Activated T-cell treated with anti-CD3 and anti-CD28 coated beads, Interleukin-2, amount 50 U/mL, for 4 hours (primary cell): ENCODE data around the gene DAPK3. TPM values are rescaled to one million over a fixed set of nuclear protein-coding genes. Genes with fewer than 3 reads are reported as not detected.
A peak's percentile ranks its signal among the peaks of the same experiment; 100 is the strongest.
"Not testable (repeated sequence)": the region's sequence is repeated elsewhere in the genome, so short reads cannot be mapped to it uniquely, and the experiment has no call there.

Source experiments
- ATAC-seq, 2 donors: fragments of 200-7000 bp; cut with Tn5 transposase; one replicate each; pipeline ENCODE4 v1.10.0; 2021
- DNase-seq: peaks from one replicate; pipeline ENCODE4 v3.0.0-alpha.2; 2020
- H3K27me3 Mint-ChIP-seq: one replicate; pipeline ENCODE4 v1.8.0; 2021; ENCODE audit warnings: low read depth, mixed read lengths
- H3K36me3 Mint-ChIP-seq: one replicate; pipeline ENCODE4 v1.8.0; 2022; ENCODE audit warnings: mixed read lengths; ENCODE audit not compliant: insufficient read depth
- H3K4me1 Mint-ChIP-seq: one replicate; pipeline ENCODE4 v1.8.0; 2021; ENCODE audit warnings: low read depth, mixed read lengths
- H3K4me3 Mint-ChIP-seq: one replicate; pipeline ENCODE4 v1.8.0; 2021; ENCODE audit warnings: mild to moderate bottlenecking, moderate library complexity, mixed read lengths
- H3K9me3 Mint-ChIP-seq: one replicate; pipeline ENCODE4 v1.8.0; 2021; ENCODE audit warnings: mixed read lengths
- total RNA-seq, 3 donors: library from RNA; stranded (reverse); gene quantifications; one replicate each; pipeline ENCODE4 v1.2.1, GENCODE V29; 2021

The DAPK3 gene
- total RNA-seq, 3 donors from 2014 or later, result 41.6 to 44.3 (median 42.6) TPM

GRCh38 chr19:3942790-3943409, 28.0 kb downstream of the DAPK3 start:
- no peaks in the 10 kb centered on the region for H3K4me1 Mint-ChIP-seq
- H3K27me3 Mint-ChIP-seq, result no peaks in the 10 kb centered on the region
- no peaks in the 10 kb centered on the region for H3K36me3 Mint-ChIP-seq
- ATAC-seq, result no peak
- no peaks in the 10 kb centered on the region for H3K9me3 Mint-ChIP-seq
- H3K4me3 Mint-ChIP-seq, result no peak overlapping the region
- DNase-seq, result no peak

- not testable (repeated sequence) for H3K4me1 Mint-ChIP-seq, H3K9me3 Mint-ChIP-seq, H3K36me3 Mint-ChIP-seq, ATAC-seq, H3K4me3 Mint-ChIP-seq, DNase-seq
- H3K27me3 Mint-ChIP-seq, result peaks cover 11% of the 10 kb centered on the region
These were observed 32.5 kb downstream of the DAPK3 start for GRCh38 chr19:3938300-3938950.

- Mint-ChIP-seq H3K36me3 (no peaks in the 10 kb centered on the region), H3K4me3 (no peak overlapping the region), H3K4me1 (no peaks in the 10 kb centered on the region), H3K27me3 (peaks cover 18% of the 10 kb centered on the region), H3K9me3 (no peaks in the 10 kb centered on the region)
- DNase-seq (no peak), ATAC-seq (no peak)
These were observed 34.1 kb downstream of the DAPK3 start for GRCh38 chr19:3936506-3937442.

GRCh38 chr19:3932931-3933810, 37.7 kb downstream of the DAPK3 start, which contains the start of gene NMRK2:
NMRK2 (plus strand) TSS chr19:3933069; CDS start chr19:3933672, 603 bp downstream.
- ATAC-seq, result peak; percentile 38 to 40
- no peaks in the 10 kb centered on the region for H3K9me3 Mint-ChIP-seq

GRCh38 chr19:3931041-3931440, 39.9 kb downstream of the DAPK3 start:
- Mint-ChIP-seq H3K9me3 (no peaks in the 10 kb centered on the region), H3K4me3 (no peak overlapping the region), H3K4me1 (no peaks in the 10 kb centered on the region), H3K27me3 (peaks cover 24% of the 10 kb centered on the region), H3K36me3 (no peaks in the 10 kb centered on the region)
- no peak for DNase-seq
- ATAC-seq, result no peak

More at GRCh38 chr19:3932931-3933810, 37.7 kb downstream of the DAPK3 start, which contains the start of gene NMRK2:
- peaks cover 24% of the 10 kb centered on the region for H3K27me3 Mint-ChIP-seq
- no peaks in the 10 kb centered on the region for H3K4me1 Mint-ChIP-seq
- H3K36me3 Mint-ChIP-seq, result no peaks in the 10 kb centered on the region
- no peak within 1 kb of the TSS for H3K4me3 Mint-ChIP-seq
- DNase-seq, result no peak

- H3K9me3 Mint-ChIP-seq, result peaks cover 7% of the 10 kb centered on the region
- H3K36me3 Mint-ChIP-seq, result no peaks in the 10 kb centered on the region
- H3K4me3 Mint-ChIP-seq, result no peak overlapping the region
- H3K4me1 Mint-ChIP-seq, result no peaks in the 10 kb centered on the region
- no peak for ATAC-seq
- no peak for DNase-seq
- H3K27me3 Mint-ChIP-seq, result peaks cover 3% of the 10 kb centered on the region
These were observed 47.0 kb downstream of the DAPK3 start for GRCh38 chr19:3923912-3924311.

- no peaks in the 10 kb centered on the region for H3K4me1 Mint-ChIP-seq
- no peak for DNase-seq
- no peaks in the 10 kb centered on the region for H3K36me3 Mint-ChIP-seq
- H3K4me3 Mint-ChIP-seq, result no peak overlapping the region
- H3K27me3 Mint-ChIP-seq, result peaks cover 3% of the 10 kb centered on the region
- no peak for ATAC-seq
- H3K9me3 Mint-ChIP-seq, result peaks cover 7% of the 10 kb centered on the region
These were observed 47.7 kb downstream of the DAPK3 start for GRCh38 chr19:3923096-3923758.

GRCh38 chr19:3919793-3920192, 51.1 kb downstream of the DAPK3 start:
- ATAC-seq, result no peak
- Mint-ChIP-seq H3K4me1 (no peaks in the 10 kb centered on the region), H3K4me3 (no peak overlapping the region), H3K27me3 (no peaks in the 10 kb centered on the region), H3K36me3 (no peaks in the 10 kb centered on the region), H3K9me3 (peaks cover 7% of the 10 kb centered on the region)
- DNase-seq, result no peak

- DNase-seq (no peak), ATAC-seq (no peak)
- Mint-ChIP-seq H3K9me3 (no peaks in the 10 kb centered on the region), H3K27me3 (no peaks in the 10 kb centered on the region), H3K4me3 (no peak overlapping the region), H3K4me1 (no peaks in the 10 kb centered on the region), H3K36me3 (no peaks in the 10 kb centered on the region)
These were observed 54.9 kb downstream of the DAPK3 start for GRCh38 chr19:3916033-3916432.

- H3K27me3 Mint-ChIP-seq, result no peaks in the 10 kb centered on the region
These were observed 56.7 kb downstream of the DAPK3 start for GRCh38 chr19:3914199-3914598.

GRCh38 chr19:3910105-3910504, 60.8 kb downstream of the DAPK3 start:
- Mint-ChIP-seq H3K4me3 (no peak overlapping the region), H3K27me3 (no peaks in the 10 kb centered on the region), H3K4me1 (no peaks in the 10 kb centered on the region), H3K36me3 (no peaks in the 10 kb centered on the region), H3K9me3 (peaks cover 3% of the 10 kb centered on the region)
- no peak for ATAC-seq
- DNase-seq, result no peak

More at GRCh38 chr19:3914199-3914598, 56.7 kb downstream of the DAPK3 start:
- no peak for ATAC-seq
- H3K4me1 Mint-ChIP-seq, result no peaks in the 10 kb centered on the region
- no peak overlapping the region for H3K4me3 Mint-ChIP-seq
- no peak for DNase-seq
- peaks cover 3% of the 10 kb centered on the region for H3K9me3 Mint-ChIP-seq
- H3K36me3 Mint-ChIP-seq, result no peaks in the 10 kb centered on the region
